SH-SY5Y (cell line): Measurements from ENCODE around the gene THAP7.

Source experiments
- GATA2 ChIP-seq: IDR thresholded peaks from 2 replicates; pipeline ENCODE4 v1.6.1; 2011; ENCODE audit warnings: mild to moderate bottlenecking, low read depth, low read length
- GATA3 ChIP-seq: IDR thresholded peaks from 2 replicates; pipeline ENCODE4 v1.6.1; 2011; ENCODE audit warnings: low read depth, mild to moderate bottlenecking, low read length, moderate library complexity

THAP7 gene

GRCh38 chr22:20949698-20950183 lies 52.2 kb downstream of the THAP7 start:
- TF ChIP-seq GATA2 (no peak), GATA3 (no peak)
